Stimulated activated CD4-positive, alpha-beta T cell treated with anti-CD3 and anti-CD28 coated beads, TNF-alpha, amount 100 ng/mL, for 1 hour (primary cell): ENCODE measurements around the gene KLK11.

Source experiments
- DNase-seq, 3 donors: peaks; one replicate each; pipeline ENCODE4 v3.0.0-alpha.2; 2020; ENCODE audit warnings: low read depth in 3 of 3, low spot score in 1 of 3

The KLK11 gene, protein sequence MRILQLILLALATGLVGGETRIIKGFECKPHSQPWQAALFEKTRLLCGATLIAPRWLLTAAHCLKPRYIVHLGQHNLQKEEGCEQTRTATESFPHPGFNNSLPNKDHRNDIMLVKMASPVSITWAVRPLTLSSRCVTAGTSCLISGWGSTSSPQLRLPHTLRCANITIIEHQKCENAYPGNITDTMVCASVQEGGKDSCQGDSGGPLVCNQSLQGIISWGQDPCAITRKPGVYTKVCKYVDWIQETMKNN

DNA sequence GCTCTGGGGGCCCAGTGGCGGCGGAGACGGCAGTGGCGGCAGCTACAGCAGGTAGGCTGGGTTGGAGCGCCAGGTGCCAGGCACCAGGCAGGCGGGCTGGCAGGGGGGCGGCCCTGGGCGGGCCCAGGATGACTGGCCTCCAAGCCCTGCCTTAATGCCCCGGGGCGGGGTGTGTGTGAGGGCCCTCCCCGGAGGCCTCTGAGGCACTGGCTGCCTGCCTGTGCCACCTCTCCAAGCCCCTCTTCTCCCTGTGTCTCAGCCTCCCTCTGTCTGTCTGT lies at the start of gene KLK11:
TSS of gene KLK11 (minus strand) at position 63 of the 278 bp plus-strand sequence. CDS start 985 bp downstream, outside the sequence.
- no peak for DNase-seq

DNA sequence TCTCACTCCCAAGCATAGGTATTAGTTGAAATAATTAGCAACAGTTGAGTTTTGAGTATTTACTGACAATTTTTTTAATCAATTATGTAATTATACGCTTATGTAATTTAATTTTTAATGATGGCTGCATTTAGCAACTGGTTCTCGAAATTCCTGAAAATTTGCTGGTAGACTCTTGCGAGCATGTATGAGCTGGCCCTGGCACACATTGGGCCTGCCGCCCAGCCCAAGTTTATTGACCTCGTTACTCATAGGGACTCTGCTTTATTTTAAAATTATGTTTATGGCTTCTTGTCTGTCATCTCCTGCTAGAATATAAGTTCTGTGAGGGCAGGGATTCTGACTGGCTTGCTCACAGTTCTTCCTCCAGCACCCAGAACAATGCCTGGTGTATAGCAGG lies 49.6 kb upstream of the KLK11 start:
- DNase-seq = no peak

DNA sequence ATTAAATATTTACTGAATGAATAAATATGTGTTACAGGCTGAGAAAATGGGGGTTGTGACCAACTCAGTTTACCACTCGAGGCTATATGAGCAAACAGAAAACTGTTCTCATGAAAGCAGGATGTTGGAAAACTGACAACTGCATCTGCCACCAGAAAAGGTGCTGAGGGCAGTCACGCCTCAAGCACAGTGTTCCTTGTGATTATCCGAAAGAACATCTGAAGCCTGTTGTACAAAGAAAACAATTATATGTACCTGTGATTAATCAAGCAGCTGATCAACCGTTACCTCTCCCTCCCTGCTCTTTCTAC lies 44.6 kb upstream of the KLK11 start:
- no peak for DNase-seq

DNA sequence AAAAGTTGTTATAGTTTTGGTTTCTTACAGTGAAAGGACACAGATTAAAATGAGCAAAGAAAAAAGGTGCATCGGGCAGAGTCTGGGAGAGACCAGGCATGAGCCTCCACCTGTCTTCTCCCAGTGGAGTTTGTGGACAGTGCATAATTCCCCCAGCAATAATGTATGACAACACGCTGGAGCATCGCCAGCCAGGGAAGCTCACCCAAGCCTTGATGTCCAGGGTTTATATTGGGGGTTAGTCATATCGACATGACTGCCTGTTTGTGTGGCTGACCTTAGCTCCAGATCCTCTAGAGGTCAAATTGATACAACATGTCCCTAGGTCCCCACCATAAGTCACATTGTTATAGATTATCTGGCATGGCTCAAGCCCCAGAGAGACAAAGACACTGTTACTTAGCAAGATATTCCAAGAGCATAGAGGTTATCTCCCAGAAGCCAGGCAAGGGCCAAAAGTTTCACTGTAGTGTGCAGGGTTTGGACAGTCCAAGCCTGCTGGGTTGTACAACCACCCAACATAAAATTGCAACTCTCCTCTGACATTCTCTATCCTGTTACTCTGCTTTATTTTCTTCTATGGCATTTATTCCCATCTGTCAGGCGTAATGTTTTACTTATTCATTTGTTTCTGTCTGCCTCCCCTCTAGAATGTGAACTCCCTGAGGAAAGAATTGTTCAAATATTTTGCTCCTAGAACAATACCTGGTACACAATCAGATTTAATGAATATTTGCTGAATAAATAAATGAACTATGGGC lies 44.1 kb upstream of the KLK11 start:
- no peak for DNase-seq

DNA sequence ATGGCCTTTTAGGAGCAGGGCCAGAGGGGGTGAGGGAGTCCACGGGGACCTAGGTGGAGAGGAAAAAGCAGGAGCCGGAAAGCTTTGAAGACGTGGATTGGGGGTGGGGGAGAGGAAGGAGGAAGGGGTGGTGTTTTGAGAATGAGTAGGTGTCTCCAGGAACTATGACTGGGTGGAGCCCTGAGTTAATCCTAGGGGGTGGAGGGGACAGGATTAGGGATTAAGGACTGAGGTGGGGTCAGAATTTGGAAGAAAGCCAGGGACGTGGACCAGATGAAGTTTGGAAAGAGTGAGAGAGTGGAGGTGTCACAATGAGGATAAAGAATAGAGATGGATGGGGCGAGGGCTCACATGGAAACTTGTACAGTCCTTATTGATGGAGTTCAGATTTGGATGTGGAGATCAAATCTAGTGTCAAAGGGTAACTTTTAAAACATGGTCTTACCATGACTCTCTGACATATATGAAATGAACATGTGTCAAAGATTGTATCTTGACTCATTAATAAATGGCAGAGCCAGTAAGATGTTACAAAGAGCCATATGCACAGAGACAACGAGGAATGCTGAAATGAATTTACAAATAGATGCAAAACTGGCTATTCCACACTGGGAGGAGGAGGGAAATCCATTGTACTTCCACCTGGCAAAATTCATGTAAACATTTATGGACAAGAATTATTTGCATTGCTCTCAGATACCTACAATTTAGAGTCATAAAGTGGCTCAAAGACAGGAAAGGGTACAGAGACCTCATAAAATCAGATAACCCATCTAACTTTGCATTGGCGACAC lies 40.2 kb upstream of the KLK11 start:
- no peak for DNase-seq

DNA sequence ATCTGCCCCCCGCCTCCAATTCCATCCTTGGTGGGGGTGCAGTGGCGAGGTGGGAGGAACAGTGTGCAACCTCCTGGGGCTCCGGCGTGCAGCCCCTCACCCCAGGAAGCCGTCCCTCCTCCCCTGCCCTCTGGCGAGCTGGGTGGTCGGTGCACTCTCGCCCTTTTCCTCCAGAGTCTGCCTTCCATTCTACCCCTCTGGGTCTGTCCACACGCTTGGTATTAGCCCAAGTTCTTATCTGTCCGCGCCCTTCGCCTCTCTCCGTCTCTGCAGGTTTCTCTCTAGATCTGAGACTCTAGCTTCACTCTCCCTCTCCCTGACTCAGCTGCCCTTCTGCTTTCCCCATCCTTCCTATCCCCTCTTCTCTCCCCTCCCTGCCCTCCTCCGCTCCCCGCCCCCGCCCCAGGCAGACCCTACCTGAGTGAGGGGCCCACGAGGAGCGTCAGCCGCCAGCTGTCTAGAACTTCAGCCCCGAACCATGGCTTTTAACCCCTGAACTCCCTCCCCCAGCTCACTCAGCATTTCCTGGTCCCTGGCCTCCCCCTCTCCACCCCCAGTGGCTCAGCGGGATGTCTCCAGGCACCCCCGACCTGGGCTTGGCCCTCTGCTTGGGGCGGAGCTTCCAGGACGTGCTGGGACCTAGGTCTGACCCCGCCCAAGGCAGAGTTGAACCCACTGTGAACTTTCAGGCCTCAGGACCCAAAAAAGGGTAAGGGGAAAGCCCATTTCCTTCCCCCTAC lies 39.0 kb upstream of the KLK11 start:
- DNase-seq = no peak

DNA sequence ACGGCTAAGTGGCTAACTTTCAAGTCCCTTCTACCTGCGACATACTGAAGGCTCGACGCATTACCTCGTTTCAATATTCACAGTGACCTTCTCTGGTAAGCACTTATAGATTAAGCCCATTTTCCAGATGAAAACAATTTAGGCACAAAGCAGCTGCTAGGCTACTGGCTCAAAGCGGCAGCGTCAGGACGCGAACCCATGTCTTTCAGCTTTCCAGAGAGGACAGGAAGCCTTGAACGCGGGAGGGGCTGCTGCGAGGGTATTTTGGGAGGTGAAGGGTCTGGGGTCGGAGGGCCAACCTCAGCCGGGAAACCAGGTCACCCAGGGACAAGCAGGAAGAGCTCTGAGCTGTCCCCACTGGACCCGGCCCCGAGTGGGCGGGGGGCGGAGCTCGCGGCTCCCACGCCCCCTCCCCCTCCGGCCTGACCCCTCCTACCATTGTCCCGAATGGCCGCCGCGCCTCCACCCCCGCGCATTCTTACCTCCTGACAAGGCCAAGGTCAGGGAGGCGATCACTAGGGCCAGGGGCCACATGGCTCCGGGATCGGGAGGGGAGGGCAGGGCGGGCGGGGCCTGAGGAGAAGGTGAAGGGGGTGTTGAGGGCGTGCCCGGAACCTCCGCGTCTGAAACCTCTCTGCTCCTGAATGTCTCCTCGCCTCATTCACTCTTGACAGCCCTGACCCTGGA lies 38.3 kb upstream of the KLK11 start, which contains the start of gene KLK13:
TSS of gene KLK13 (minus strand) at position 559 of the 687 bp plus-strand sequence. CDS start at position 534, 25 bp downstream.
- no peak for DNase-seq

DNA sequence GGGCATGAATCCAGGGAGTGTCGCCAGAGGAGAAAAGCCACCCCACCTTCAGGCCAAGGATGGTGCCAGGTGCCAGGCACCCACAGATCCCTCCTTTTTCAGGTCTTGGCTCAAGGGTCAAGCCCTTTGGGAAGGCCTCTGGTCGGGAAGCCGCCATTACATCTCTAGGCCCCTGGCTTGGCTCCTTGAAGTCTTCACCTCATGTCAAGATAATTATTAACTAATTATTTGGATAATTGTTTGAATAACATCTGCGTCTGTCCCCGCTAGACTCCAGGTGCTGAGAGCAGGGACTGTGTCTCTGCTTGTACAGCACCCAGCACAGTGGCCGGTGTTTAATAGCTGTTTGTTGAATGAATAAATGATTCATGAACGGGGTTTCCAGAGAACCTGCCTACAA lies 37.2 kb upstream of the KLK11 start:
- DNase-seq = no peak

DNA sequence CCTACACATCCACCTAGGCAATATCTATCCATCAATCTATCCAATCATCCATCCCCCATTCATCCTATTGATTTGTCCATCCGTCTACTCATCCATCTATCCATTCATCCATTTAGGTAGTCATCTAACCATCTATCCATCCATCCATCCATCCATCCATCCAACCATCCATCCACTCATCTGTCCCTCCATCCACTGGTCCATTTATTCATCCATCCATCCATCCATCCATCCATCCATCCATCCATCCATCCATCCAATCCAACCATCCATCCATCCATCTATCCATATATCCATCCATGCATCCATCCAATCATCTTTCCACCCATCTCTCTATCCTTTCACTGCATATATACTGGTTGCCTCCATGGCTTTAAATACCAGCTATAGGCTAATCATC lies 34.6 kb upstream of the KLK11 start:
- DNase-seq = no peak

DNA sequence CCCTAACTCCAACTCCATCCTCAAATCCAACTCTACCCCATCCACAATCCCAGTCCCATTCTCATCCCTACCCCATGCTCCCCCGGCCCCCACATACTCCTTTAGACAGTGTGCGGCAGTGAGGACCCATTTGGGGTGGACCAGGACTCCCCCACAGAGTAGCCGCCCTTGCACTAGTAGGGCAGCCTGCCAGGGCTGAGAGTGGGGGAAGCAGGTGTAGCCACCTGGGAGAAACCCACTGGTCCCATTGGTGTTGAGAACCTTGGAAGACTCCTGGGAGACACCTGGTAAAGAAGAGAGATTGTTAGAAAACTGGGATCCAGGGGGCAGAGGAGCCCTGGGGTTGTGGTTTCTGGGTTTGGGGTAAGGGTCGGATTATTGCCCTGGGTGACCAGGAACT lies 33.9 kb upstream of the KLK11 start:
- no peak for DNase-seq

DNA sequence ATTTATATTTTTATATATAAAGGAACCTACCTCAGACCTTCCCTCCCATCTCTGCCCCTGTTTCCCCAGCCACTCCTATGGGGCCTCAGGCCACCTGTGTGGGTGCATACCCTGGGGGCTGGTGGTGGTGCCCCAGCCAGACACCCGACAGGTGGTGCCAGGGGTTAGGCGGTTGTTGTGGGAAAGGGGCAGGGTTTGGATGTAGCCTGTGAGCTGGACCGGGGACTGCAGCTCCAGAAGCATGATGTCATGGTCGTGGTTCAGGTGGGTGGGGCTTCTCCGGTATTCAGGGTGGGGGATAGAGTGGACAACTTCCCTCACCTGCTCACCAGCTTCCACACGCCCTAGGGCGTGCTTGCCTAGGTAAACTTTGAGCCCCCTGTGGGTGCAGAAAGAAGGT lies 33.3 kb upstream of the KLK11 start:
- DNase-seq = no peak

DNA sequence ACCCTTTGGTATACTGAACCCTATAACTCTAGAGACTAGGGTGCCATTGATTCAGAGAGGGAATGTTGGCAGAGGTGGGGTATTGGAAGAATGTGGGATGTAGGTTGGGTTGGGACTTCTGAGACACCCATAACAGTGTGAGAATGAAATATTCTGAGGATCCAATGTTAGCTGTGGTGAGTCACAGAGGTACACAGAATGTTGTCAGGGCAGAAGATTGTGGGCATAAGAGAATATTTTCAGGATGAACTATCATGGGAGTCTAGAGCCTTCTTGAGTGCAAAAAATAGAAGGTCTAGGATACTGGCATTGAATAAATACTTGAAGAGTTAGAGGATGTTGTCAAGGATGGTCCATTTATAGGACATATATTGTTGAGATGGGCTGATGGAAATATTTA lies 29.4 kb upstream of the KLK11 start:
- DNase-seq = no peak

DNA sequence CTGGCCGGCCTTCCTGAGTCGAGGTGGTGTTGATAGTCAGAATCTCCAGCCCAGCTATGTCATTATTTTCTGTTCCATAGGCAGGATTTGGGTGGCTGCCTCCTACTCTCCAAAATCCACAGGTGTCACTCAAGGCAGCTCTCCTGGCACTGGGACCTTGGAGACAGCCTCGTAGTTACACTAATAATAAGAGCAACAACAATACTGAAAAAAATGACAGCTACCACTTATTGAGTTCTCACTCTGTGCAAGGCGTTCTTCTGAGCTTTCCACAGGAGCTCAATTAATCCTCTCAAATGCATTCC lies 20.6 kb upstream of the KLK11 start:
- no peak for DNase-seq

DNA sequence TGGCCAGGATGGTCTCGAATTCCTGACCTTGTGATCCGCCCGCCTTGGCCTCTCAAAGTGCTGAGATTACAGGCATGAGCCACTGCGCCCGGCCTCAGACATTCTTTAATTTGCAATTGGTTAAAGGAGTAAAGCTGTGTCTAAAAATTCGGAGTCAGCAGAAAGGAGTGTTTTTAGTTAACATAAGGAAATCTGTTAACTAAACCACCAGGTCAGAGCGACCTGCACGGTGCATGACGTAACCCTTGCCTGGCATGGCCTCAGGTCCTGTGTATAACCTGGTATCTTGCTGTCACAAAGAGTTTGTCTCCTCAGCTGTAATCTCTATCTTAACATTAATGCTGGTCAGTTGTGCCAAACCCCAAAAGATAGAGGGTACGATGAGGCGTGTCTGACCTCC lies 17.9 kb upstream of the KLK11 start:
- DNase-seq = no peak

DNA sequence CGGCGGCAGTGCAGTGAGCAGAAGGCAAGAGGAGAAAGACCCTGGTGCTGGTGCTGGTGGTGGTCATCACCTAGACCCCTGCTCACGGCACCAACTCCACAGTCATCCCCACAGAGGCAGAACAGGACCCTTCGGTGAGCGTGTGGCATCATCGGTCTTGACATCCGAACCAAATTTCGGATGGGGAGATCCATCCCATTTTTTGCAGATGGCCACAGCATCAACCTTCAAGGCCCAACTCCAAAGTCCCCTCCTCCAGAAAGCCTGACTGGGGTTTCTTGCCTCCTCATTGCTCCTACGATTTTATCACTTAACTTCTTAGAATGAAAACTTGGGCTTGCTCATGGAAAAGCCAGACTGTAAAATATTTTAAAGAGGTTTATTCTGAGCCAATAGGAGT lies 17.1 kb upstream of the KLK11 start:
- DNase-seq = no peak

DNA sequence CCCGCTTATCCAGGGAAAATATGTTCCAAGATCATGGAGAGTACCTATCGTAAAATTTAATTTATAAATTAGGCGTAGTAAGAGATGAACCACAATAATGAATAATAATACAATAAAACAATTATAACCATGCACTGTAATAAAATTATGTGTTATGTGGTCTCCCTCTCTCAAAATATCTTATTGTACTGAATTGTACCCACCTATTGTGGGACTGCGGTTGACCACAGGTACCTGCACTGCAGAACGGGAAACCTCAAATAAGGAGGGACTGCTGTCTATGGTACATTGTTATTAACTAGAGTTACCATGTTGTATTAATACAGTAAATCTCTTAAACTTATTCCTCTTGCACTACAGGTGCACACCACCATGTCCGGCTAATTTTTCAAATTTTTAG lies 13.7 kb upstream of the KLK11 start:
- no peak for DNase-seq

DNA sequence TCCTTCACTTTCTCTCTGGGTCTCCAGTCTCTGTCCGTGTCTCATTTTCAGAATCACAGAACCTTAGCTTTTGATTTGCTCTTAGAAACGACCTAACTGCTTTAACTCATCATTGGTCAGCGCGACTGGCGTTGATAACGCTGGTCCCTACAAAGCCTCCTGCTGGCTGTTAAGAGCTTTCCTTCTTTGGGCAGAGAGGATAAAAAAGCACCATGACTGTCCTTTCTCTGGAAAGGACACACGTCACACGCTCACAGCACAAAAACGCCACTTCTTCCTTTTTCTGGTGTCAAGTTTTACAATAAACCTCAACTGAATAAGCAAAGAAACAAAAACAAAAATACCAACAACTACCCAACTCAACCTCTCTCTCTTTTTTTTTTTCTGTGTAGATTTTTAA lies 10.1 kb upstream of the KLK11 start:
- no peak for DNase-seq

DNA sequence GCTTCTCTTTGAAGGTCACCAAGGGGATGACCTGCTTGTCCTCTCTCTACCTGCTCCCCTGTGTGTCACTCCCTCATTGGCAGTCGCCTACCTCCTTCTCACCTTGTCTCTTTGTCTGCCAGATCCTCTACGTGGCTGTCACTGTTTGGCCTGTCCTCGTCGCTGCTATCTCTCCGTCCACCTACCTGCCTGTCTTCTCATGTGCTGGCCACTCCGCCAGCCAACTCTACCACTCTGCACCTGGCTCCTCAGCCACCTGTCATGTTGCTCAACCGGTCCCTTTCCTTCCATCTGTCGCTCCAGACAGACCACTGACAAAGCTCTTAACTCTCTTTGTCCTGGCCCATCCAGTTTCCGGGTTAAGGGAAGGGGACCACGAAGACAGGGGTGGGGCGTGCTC lies 8.3 kb upstream of the KLK11 start, which contains the start of gene KLK12:
TSS of gene KLK12 (minus strand) at position 299 of the 400 bp plus-strand sequence. CDS start 381 bp downstream, outside the sequence.
- no peak for DNase-seq

DNA sequence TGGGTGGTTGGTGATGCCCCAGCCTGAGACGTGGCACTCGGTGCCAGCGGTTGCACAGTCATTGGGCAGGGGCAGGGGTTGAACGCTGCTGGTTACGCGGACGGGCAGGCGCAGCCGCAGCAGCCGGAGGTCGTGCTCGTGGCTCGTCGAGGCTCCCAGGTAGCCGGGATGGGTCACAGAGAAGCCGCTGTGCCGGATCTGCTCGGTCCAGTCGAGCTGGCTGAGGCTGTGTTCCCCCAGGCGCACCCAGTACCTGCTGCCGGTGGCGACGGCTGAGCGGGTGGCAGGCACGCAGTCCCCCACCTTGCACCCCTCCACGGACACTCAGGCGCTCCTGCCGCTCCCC lies 5.4 kb upstream of the KLK11 start:
- no peak for DNase-seq

DNA sequence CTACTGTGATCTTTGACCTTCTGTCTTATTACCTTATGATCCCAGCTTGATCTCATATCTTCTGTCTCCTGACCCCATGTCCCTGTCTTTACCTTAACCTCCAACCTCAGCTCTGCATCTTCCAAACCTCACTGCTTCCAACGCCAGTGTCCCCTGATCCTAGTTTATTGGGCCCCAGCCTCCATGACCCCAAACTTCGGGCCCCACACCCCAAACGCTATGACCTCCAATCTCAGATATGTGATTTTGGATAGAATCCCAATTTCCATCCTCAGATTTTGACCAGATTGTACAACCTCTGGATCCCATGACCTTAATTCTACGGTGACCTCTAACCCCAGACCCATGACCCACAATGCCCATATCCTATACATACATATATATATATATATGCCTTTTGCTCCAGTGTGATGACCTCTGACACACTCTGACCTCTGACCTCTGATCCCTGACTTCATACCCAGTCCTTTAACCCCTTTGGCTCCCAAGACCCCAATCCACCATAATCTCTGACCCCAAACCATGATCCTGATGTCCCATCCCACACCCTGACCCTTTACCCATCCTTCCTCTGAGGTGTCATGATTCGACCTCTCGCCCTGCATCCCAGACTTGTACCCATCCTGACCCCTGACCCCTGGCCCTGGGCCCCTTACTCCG lies 4.9 kb upstream of the KLK11 start:
- DNase-seq = no peak

DNA sequence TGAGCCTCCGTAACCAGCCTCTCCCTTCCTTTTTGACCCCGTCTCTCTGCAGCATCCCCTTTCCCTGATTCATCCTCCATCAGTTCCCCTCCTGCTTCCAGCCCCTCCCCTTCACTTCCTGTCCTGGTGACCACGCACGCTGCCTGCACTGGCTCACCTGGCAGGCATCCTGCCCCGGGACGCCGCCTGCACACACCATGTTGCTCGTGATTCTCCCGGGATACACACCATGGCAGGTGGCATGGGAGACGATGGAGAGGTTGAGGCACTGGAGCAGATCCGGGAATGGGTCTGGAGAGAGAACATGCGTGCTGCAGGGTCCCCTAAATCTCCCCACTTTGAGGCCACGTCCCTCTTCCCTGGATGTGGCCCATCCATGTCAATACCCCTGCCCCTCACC lies 4.2 kb upstream of the KLK11 start:
- DNase-seq = no peak
